ENCODE data around the gene ARMC7.

- TF ChIP-seq CTCF (IDR thresholded peaks at IDR 0.05), result no peak
- TF ChIP-seq POLR2A (IDR thresholded peaks at IDR 0.05), result no peak
These were observed 8.5 kb downstream of the ARMC7 start for GRCh38 chr17:75118307-75118706.

All from uterus (tissue), 2 donors.